Central memory CD8-positive, alpha-beta T cell (primary cell): ENCODE data around the gene UNCX.
"Not testable (repeated sequence)": the region's sequence is repeated elsewhere in the genome, so short reads cannot be mapped to it uniquely, and the experiment has no call there.

Experiments used
- ATAC-seq: fragments of 150-1000 bp; cut with Tn5 transposase; replicated peaks from 2 replicates; pipeline ENCODE4 v1.10.0; 2022; ENCODE audit warnings: mild to moderate bottlenecking, moderate FRiP score, moderate number of reproducible peaks; ENCODE audit not compliant: poor library complexity, severe bottlenecking; ENCODE audit errors: extremely low read depth
- DNase-seq, 2 donors: peaks; one replicate each; pipeline ENCODE4 v3.0.0; 2021; ENCODE audit warnings: low spot score in 2 of 2
- H3K27ac Mint-ChIP-seq: one replicate; pipeline ENCODE4 v1.8.0; 2022; ENCODE audit warnings: low read depth, mild to moderate bottlenecking, moderate library complexity, mixed read lengths
- H3K27me3 Mint-ChIP-seq: one replicate; pipeline ENCODE4 v1.8.0; 2022; ENCODE audit warnings: mixed read lengths
- H3K36me3 Mint-ChIP-seq: one replicate; pipeline ENCODE4 v1.8.0; 2022; ENCODE audit warnings: mild to moderate bottlenecking, moderate library complexity, mixed read lengths; ENCODE audit not compliant: insufficient read depth
- H3K4me1 Mint-ChIP-seq: one replicate; pipeline ENCODE4 v1.8.0; 2022; ENCODE audit warnings: mixed read lengths
- H3K4me3 Mint-ChIP-seq: one replicate; pipeline ENCODE4 v1.8.0; 2022; ENCODE audit warnings: mild to moderate bottlenecking, moderate library complexity, mixed read lengths
- H3K9me3 Mint-ChIP-seq: one replicate; pipeline ENCODE4 v1.8.0; 2022; ENCODE audit warnings: mixed read lengths

UNCX gene

GRCh38 chr7:1232623-1233332, at the start of gene UNCX:
UNCX (plus strand) TSS chr7:1232872; CDS start chr7:1233018, 146 bp downstream.
- Mint-ChIP-seq H3K36me3 (peaks cover 26% of the 10 kb centered on the region), H3K9me3 (no peaks in the 10 kb centered on the region), H3K27me3 (peaks cover 70% of the 10 kb centered on the region), H3K4me1 (peaks cover 10% of the 10 kb centered on the region), H3K4me3 (peak within 1 kb of the TSS; percentile 4), H3K27ac (peak within 1 kb of the TSS; percentile 29)
- ATAC-seq (no peak), DNase-seq (no peak)

- no peak overlapping the region for H3K4me3 Mint-ChIP-seq
- H3K4me1 Mint-ChIP-seq, result peaks cover 3% of the 10 kb centered on the region
- peaks cover 71% of the 10 kb centered on the region for H3K27me3 Mint-ChIP-seq
- peaks cover 2% of the 10 kb centered on the region for H3K36me3 Mint-ChIP-seq
- no peak for ATAC-seq
- DNase-seq, result no peak
- H3K27ac Mint-ChIP-seq, result no peak overlapping the region
- H3K9me3 Mint-ChIP-seq, result no peaks in the 10 kb centered on the region
Measured at GRCh38 chr7:1187127-1187526, 45.5 kb upstream of the UNCX start.

- Mint-ChIP-seq H3K27ac (peak overlapping the region; percentile 12), H3K4me3 (no peak overlapping the region), H3K9me3 (no peaks in the 10 kb centered on the region), H3K36me3 (peaks cover 2% of the 10 kb centered on the region), H3K27me3 (peaks cover 70% of the 10 kb centered on the region), H3K4me1 (peaks cover 6% of the 10 kb centered on the region)
- no peak for ATAC-seq
- no peak for DNase-seq
Measured at GRCh38 chr7:1188720-1189294, 43.9 kb upstream of the UNCX start.

- no peak overlapping the region for H3K27ac Mint-ChIP-seq
- peaks cover 4% of the 10 kb centered on the region for H3K36me3 Mint-ChIP-seq
- no peaks in the 10 kb centered on the region for H3K9me3 Mint-ChIP-seq
- no peak for DNase-seq
- no peak overlapping the region for H3K4me3 Mint-ChIP-seq
- ATAC-seq, result no peak
- peaks cover 67% of the 10 kb centered on the region for H3K27me3 Mint-ChIP-seq
- peaks cover 6% of the 10 kb centered on the region for H3K4me1 Mint-ChIP-seq
Measured at GRCh38 chr7:1189986-1190772, 42.5 kb upstream of the UNCX start.

GRCh38 chr7:1192171-1192676, 40.4 kb upstream of the UNCX start:
- DNase-seq (no peak), ATAC-seq (no peak)
- H3K4me3 Mint-ChIP-seq, result no peak overlapping the region
- peaks cover 6% of the 10 kb centered on the region for H3K4me1 Mint-ChIP-seq
- no peaks in the 10 kb centered on the region for H3K9me3 Mint-ChIP-seq
- peaks cover 4% of the 10 kb centered on the region for H3K36me3 Mint-ChIP-seq
- H3K27me3 Mint-ChIP-seq, result peaks cover 47% of the 10 kb centered on the region
- H3K27ac Mint-ChIP-seq, result peak overlapping the region; percentile 7

- Mint-ChIP-seq H3K27ac (no peak overlapping the region), H3K36me3 (peaks cover 1% of the 10 kb centered on the region), H3K27me3 (peaks cover 35% of the 10 kb centered on the region), H3K4me1 (peaks cover 6% of the 10 kb centered on the region), H3K4me3 (no peak overlapping the region), H3K9me3 (no peaks in the 10 kb centered on the region)
- DNase-seq, result no peak
- ATAC-seq, result no peak
Measured at GRCh38 chr7:1193593-1194424, 38.9 kb upstream of the UNCX start.

GRCh38 chr7:1196441-1196840, 36.2 kb upstream of the UNCX start:
- not testable (repeated sequence) for ATAC-seq, DNase-seq, H3K27ac Mint-ChIP-seq, H3K4me3 Mint-ChIP-seq, H3K36me3 Mint-ChIP-seq, H3K4me1 Mint-ChIP-seq, H3K9me3 Mint-ChIP-seq
- peaks cover 13% of the 10 kb centered on the region for H3K27me3 Mint-ChIP-seq

- DNase-seq, result no peak
- Mint-ChIP-seq H3K4me3 (no peak overlapping the region), H3K27me3 (peaks cover 8% of the 10 kb centered on the region), H3K9me3 (no peaks in the 10 kb centered on the region), H3K27ac (no peak overlapping the region), H3K36me3 (peaks cover 1% of the 10 kb centered on the region), H3K4me1 (peaks cover 5% of the 10 kb centered on the region)
- ATAC-seq, result no peak
Measured at GRCh38 chr7:1196950-1197349, 35.7 kb upstream of the UNCX start.

GRCh38 chr7:1197997-1198625, 34.6 kb upstream of the UNCX start:
- no peak overlapping the region for H3K27ac Mint-ChIP-seq
- H3K4me3 Mint-ChIP-seq, result no peak overlapping the region
- no peaks in the 10 kb centered on the region for H3K9me3 Mint-ChIP-seq
- no peaks in the 10 kb centered on the region for H3K4me1 Mint-ChIP-seq
- no peaks in the 10 kb centered on the region for H3K27me3 Mint-ChIP-seq
- DNase-seq, result no peak
- ATAC-seq, result no peak
- H3K36me3 Mint-ChIP-seq, result peaks cover 1% of the 10 kb centered on the region

GRCh38 chr7:1200045-1200444, 32.6 kb upstream of the UNCX start:
- no peaks in the 10 kb centered on the region for H3K9me3 Mint-ChIP-seq
- no peak overlapping the region for H3K4me3 Mint-ChIP-seq
- ATAC-seq (no peak), DNase-seq (no peak)
- H3K4me1 Mint-ChIP-seq, result no peaks in the 10 kb centered on the region
- no peak overlapping the region for H3K27ac Mint-ChIP-seq
- H3K36me3 Mint-ChIP-seq, result no peaks in the 10 kb centered on the region
- no peaks in the 10 kb centered on the region for H3K27me3 Mint-ChIP-seq

- no peak for ATAC-seq
- Mint-ChIP-seq H3K27ac (no peak overlapping the region), H3K36me3 (no peaks in the 10 kb centered on the region), H3K9me3 (no peaks in the 10 kb centered on the region), H3K27me3 (no peaks in the 10 kb centered on the region), H3K4me3 (no peak overlapping the region), H3K4me1 (no peaks in the 10 kb centered on the region)
- DNase-seq, result no peak
Measured at GRCh38 chr7:1201916-1202315, 30.8 kb upstream of the UNCX start.

GRCh38 chr7:1202914-1203313, 29.8 kb upstream of the UNCX start:
- H3K27ac Mint-ChIP-seq, DNase-seq, H3K4me1 Mint-ChIP-seq, H3K4me3 Mint-ChIP-seq, H3K36me3 Mint-ChIP-seq, H3K27me3 Mint-ChIP-seq, H3K9me3 Mint-ChIP-seq, ATAC-seq: not testable (repeated sequence)
